Ovary (tissue), 3 donors: Measurements from ENCODE around the gene CFAP210.
"Not testable (repeated sequence)": the region's sequence is repeated elsewhere in the genome, so short reads cannot be mapped to it uniquely, and the experiment has no call there.

Source experiments
- CTCF ChIP-seq, 3 donors: fragments of 450-650 bp in 2 of 3; fragments of 200-600 bp in 1 of 3; IDR thresholded peaks; one replicate each; pipeline versions ENCODE4 v1.5.1 to v1.8.0; 2016 to 2022; ENCODE audit warnings: antibody characterized with exemption in 3 of 3, mild to moderate bottlenecking in 1 of 3
- EP300 ChIP-seq: sonication (generic); formaldehyde crosslinking; IDR thresholded peaks from one replicate; pipeline ENCODE4 v1.6.1; 2017; ENCODE audit warnings: antibody characterized with exemption
- POLR2A ChIP-seq: fragments of 450-650 bp; IDR thresholded peaks from one replicate; pipeline ENCODE4 v1.6.1; 2017; ENCODE audit warnings: antibody characterized with exemption, mild to moderate bottlenecking, moderate library complexity
- donor health status: DM: no; HTN: no; CAD: no.

GRCh38 chr2:169596546-169596945, 97.7 kb downstream of the CFAP210 start:
- TF ChIP-seq POLR2A; CTCF (IDR thresholded peaks at IDR 0.05); EP300: not testable (repeated sequence)
